ENCODE results near the gene UHMK1. TPM values are rescaled to one million over a fixed set of nuclear protein-coding genes. Genes with fewer than 3 reads are reported as not detected.
"Not testable (repeated sequence)": the region's sequence is repeated elsewhere in the genome, so short reads cannot be mapped to it uniquely, and the experiment has no call there.

UHMK1 gene
- total and polyA plus RNA-seq, 2 donors (not counting 1 experiment from before 2014, with no cell fraction given), result 39.1 to 79.1 TPM

DNA sequence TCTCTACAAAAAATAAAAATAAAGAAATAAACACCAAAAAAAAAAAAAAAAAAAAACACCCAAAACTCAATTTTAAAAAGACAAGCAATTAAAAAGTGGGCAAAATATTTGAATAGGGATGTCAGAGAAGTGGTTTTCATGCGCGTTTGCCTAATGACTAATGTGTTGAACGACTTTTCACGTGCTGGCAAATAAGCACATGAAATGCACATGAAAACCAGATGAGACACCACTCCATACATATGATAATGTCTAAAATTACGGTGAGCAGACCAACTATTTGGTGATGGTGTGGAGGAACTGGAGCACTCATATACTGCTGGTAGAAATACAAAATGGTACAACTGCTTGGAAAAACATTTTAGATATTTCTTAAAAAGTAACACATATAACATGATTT is 39.4 kb upstream of the UHMK1 start:
- no peaks in the 10 kb centered on the region for H4K20me1 ChIP-seq (ENCODE audit: control insufficient read depth, extremely low read depth, insufficient read depth, low read length)
- TF ChIP-seq EZH2 (IDR thresholded peaks at IDR 0.05; ENCODE audit: low read length, missing control alignments), result no peak
- TF ChIP-seq, protein P1, sequence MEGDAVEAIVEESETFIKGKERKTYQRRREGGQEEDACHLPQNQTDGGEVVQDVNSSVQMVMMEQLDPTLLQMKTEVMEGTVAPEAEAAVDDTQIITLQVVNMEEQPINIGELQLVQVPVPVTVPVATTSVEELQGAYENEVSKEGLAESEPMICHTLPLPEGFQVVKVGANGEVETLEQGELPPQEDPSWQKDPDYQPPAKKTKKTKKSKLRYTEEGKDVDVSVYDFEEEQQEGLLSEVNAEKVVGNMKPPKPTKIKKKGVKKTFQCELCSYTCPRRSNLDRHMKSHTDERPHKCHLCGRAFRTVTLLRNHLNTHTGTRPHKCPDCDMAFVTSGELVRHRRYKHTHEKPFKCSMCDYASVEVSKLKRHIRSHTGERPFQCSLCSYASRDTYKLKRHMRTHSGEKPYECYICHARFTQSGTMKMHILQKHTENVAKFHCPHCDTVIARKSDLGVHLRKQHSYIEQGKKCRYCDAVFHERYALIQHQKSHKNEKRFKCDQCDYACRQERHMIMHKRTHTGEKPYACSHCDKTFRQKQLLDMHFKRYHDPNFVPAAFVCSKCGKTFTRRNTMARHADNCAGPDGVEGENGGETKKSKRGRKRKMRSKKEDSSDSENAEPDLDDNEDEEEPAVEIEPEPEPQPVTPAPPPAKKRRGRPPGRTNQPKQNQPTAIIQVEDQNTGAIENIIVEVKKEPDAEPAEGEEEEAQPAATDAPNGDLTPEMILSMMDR (conservative IDR thresholded peaks at IDR 0.05 in 1 of 2, IDR thresholded peaks at IDR 0.05 in 1 of 2; ENCODE audit: low read depth in 1 of 2, low read length in 2 of 2), result no peak
- no peaks in the 10 kb centered on the region for H3K4me1 ChIP-seq (ENCODE audit: control insufficient read depth, extremely low read depth, insufficient read depth, low read length)
- H3K79me2 ChIP-seq (ENCODE audit: control insufficient read depth, insufficient read depth, low read length), result no peaks in the 10 kb centered on the region
- H3K36me3 ChIP-seq (ENCODE audit: control insufficient read depth, insufficient read depth, low read length), result no peaks in the 10 kb centered on the region
- peak in 1 of 2 donors; percentile 32 for DNase-seq (ENCODE audit: low read depth in 2 of 2)
- H2AFZ ChIP-seq (ENCODE audit: low read length), result no peak overlapping the region
- no peak overlapping the region for H3K4me3 ChIP-seq (replicated peaks in 1 of 4; ENCODE audit: control extremely low read depth in 1 of 4, insufficient read depth in 1 of 4, low read depth in 3 of 4, low read length in 4 of 4)
- no peak overlapping the region for H3K27ac ChIP-seq (ENCODE audit: insufficient read depth, low read length)
- no peaks in the 10 kb centered on the region for H3K27me3 ChIP-seq (ENCODE audit: control insufficient read depth, insufficient read depth, low read length)
- H3K4me2 ChIP-seq (ENCODE audit: extremely low read depth, insufficient read depth, low read length), result no peak overlapping the region
- no peak overlapping the region for H3K9ac ChIP-seq (ENCODE audit: insufficient read depth, low read length)
- H3K9me3 ChIP-seq (ENCODE audit: control insufficient read depth, insufficient read depth, low read depth, low read length), result no peaks in the 10 kb centered on the region

DNA sequence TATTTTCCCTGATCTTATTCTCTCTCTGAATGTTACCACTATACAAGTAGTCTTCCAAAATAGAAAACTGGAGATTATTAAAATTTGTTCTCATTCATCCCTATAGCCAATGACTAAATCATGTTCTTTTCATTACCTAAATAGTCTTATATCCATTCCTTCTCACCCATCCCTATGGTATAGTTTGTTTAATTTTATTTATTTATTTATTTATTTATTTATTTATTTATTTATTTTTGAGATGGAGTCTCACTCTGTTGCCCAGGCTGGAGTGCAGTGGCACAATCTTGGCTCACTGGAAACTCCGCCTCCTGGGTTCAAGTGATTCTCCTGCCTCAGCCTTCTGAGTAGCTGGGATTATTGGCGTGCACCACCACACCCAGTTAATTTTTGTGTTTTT is 35.2 kb upstream of the UHMK1 start:
- H3K27me3 ChIP-seq (ENCODE audit: control insufficient read depth, insufficient read depth, low read length); H4K20me1 ChIP-seq (ENCODE audit: control insufficient read depth, extremely low read depth, insufficient read depth, low read length); H3K36me3 ChIP-seq (ENCODE audit: control insufficient read depth, insufficient read depth, low read length); H3K27ac ChIP-seq (ENCODE audit: insufficient read depth, low read length); H3K79me2 ChIP-seq (ENCODE audit: control insufficient read depth, insufficient read depth, low read length); H3K4me3 ChIP-seq (replicated peaks in 1 of 4; ENCODE audit: control extremely low read depth in 1 of 4, insufficient read depth in 1 of 4, low read depth in 3 of 4, low read length in 4 of 4); H2AFZ ChIP-seq (ENCODE audit: low read length); DNase-seq (ENCODE audit: low read depth in 2 of 2); H3K9me3 ChIP-seq (ENCODE audit: control insufficient read depth, insufficient read depth, low read depth, low read length); H3K4me1 ChIP-seq (ENCODE audit: control insufficient read depth, extremely low read depth, insufficient read depth, low read length); H3K9ac ChIP-seq (ENCODE audit: insufficient read depth, low read length); H3K4me2 ChIP-seq (ENCODE audit: extremely low read depth, insufficient read depth, low read length): not testable (repeated sequence)

DNA sequence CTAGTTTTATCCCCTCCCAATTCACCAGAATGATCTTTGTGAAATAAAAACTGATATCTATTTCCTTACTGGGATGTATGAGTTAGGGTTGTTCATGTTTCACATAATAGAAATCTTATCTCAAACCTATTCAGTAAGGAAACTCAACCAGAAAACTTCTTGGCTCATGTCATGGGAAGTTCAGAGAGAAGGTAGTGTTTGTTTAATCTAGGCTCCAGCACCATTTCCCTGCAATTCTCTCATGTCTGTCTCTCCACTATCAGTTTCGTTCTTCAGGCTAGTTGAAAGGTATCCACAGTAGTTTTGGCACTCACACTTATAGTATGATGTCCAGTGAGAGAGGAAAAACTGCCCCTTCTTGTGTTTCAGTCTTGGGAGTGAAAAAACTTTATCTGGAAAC is 34.6 kb upstream of the UHMK1 start:
- Histone ChIP-seq H3K79me2 (ENCODE audit: control insufficient read depth, insufficient read depth, low read length) (no peaks in the 10 kb centered on the region), H3K36me3 (ENCODE audit: control insufficient read depth, insufficient read depth, low read length) (no peaks in the 10 kb centered on the region), H3K4me2 (ENCODE audit: extremely low read depth, insufficient read depth, low read length) (no peak overlapping the region), H2AFZ (ENCODE audit: low read length) (no peak overlapping the region), H3K9ac (ENCODE audit: insufficient read depth, low read length) (no peak overlapping the region), H3K27ac (ENCODE audit: insufficient read depth, low read length) (no peak overlapping the region), H3K9me3 (ENCODE audit: control insufficient read depth, insufficient read depth, low read depth, low read length) (no peaks in the 10 kb centered on the region), H4K20me1 (ENCODE audit: control insufficient read depth, extremely low read depth, insufficient read depth, low read length) (no peaks in the 10 kb centered on the region), H3K27me3 (ENCODE audit: control insufficient read depth, insufficient read depth, low read length) (no peaks in the 10 kb centered on the region), H3K4me3 (replicated peaks in 1 of 4; ENCODE audit: control extremely low read depth in 1 of 4, insufficient read depth in 1 of 4, low read depth in 3 of 4, low read length in 4 of 4) (no peak overlapping the region), H3K4me1 (ENCODE audit: control insufficient read depth, extremely low read depth, insufficient read depth, low read length) (no peaks in the 10 kb centered on the region)
- DNase-seq (ENCODE audit: low read depth in 2 of 2), result peak in 1 of 2 donors; percentile 13
- TF ChIP-seq EZH2 (IDR thresholded peaks at IDR 0.05; ENCODE audit: low read length, missing control alignments), result no peak

DNA sequence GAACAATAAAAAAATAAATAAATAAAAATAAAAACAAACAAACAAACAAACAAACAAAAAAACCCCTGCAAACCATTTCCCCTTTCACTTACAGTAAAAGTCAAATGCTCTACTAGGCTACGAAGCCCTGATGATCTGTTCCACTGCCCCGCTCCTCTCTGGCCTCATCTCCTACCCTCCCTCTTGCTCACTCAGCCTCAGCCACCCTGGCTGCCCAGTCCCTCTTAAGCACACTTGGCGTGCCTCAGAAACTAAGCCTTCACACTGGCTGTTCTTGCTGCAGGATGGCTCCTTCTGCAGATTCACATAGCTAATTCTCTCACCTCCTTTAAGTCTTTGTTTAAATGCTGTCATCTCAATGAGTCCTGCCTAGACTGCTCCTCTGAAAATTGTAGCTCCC is 30.8 kb upstream of the UHMK1 start:
- H3K4me1 ChIP-seq (ENCODE audit: control insufficient read depth, extremely low read depth, insufficient read depth, low read length), result no peaks in the 10 kb centered on the region
- H3K4me3 ChIP-seq (replicated peaks in 1 of 4; ENCODE audit: control extremely low read depth in 1 of 4, insufficient read depth in 1 of 4, low read depth in 3 of 4, low read length in 4 of 4), result no peak overlapping the region
- no peaks in the 10 kb centered on the region for H3K36me3 ChIP-seq (ENCODE audit: control insufficient read depth, insufficient read depth, low read length)
- no peaks in the 10 kb centered on the region for H4K20me1 ChIP-seq (ENCODE audit: control insufficient read depth, extremely low read depth, insufficient read depth, low read length)
- TF ChIP-seq EZH2 (IDR thresholded peaks at IDR 0.05; ENCODE audit: low read length, missing control alignments), result no peak
- TF ChIP-seq, protein P1 (conservative IDR thresholded peaks at IDR 0.05 in 1 of 2, IDR thresholded peaks at IDR 0.05 in 1 of 2; ENCODE audit: low read depth in 1 of 2, low read length in 2 of 2), result no peak
- DNase-seq (ENCODE audit: low read depth in 2 of 2), result no peak
- H3K79me2 ChIP-seq (ENCODE audit: control insufficient read depth, insufficient read depth, low read length), result no peaks in the 10 kb centered on the region
- no peak overlapping the region for H3K4me2 ChIP-seq (ENCODE audit: extremely low read depth, insufficient read depth, low read length)
- no peak overlapping the region for H2AFZ ChIP-seq (ENCODE audit: low read length)
- H3K27me3 ChIP-seq (ENCODE audit: control insufficient read depth, insufficient read depth, low read length), result peaks cover 2% of the 10 kb centered on the region
- H3K9me3 ChIP-seq (ENCODE audit: control insufficient read depth, insufficient read depth, low read depth, low read length), result no peaks in the 10 kb centered on the region
- no peak overlapping the region for H3K9ac ChIP-seq (ENCODE audit: insufficient read depth, low read length)
- H3K27ac ChIP-seq (ENCODE audit: insufficient read depth, low read length), result no peak overlapping the region

All from fibroblast of lung (primary cell).